ENCODE measurements around the gene RELL2. TPM values are rescaled to one million over a fixed set of nuclear protein-coding genes. Genes with fewer than 3 reads are reported as not detected.

RELL2 gene
- total RNA-seq, 2 donors from 2014 or later: 3.9 to 7.2 TPM

DNA sequence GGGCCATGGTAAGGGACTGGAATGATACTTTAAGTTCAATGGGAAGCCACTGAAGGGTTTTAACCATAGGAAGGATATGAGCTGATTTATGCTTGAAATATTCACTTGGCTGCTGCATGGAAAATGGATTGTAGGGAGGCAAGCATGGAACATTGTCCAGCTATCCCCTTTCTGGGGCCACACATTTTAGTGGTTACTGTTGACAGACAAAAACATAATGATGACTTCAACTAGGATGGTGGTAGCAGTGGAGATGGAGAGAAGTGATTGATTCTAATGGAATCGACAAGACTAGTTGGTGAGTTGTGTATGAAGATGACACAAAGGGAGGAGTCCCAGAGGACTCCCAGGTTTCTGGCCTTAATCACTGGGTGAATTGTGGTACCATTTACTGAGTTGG lies 20.6 kb downstream of the RELL2 start:
- WGBS: 94% methylated on average over 1 of the region's 1 CpG
- Histone ChIP-seq H3K9me3 (no peaks in the 10 kb centered on the region), H3K36me3 (no peaks in the 10 kb centered on the region), H3K27me3 (replicated peaks; ENCODE audit: insufficient read depth) (no peaks in the 10 kb centered on the region), H3K4me1 (replicated peaks) (no peaks in the 10 kb centered on the region), H3K4me3 (no peak overlapping the region), H3K27ac (no peak overlapping the region)
- TF ChIP-seq, protein P1, sequence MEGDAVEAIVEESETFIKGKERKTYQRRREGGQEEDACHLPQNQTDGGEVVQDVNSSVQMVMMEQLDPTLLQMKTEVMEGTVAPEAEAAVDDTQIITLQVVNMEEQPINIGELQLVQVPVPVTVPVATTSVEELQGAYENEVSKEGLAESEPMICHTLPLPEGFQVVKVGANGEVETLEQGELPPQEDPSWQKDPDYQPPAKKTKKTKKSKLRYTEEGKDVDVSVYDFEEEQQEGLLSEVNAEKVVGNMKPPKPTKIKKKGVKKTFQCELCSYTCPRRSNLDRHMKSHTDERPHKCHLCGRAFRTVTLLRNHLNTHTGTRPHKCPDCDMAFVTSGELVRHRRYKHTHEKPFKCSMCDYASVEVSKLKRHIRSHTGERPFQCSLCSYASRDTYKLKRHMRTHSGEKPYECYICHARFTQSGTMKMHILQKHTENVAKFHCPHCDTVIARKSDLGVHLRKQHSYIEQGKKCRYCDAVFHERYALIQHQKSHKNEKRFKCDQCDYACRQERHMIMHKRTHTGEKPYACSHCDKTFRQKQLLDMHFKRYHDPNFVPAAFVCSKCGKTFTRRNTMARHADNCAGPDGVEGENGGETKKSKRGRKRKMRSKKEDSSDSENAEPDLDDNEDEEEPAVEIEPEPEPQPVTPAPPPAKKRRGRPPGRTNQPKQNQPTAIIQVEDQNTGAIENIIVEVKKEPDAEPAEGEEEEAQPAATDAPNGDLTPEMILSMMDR (IDR thresholded peaks at IDR 0.05): no peak
- TF ChIP-seq POLR2A (IDR thresholded peaks at IDR 0.05): no peak
- TF ChIP-seq POLR2AphosphoS5 (IDR thresholded peaks at IDR 0.05): no peak
- intact Hi-C loops (cut with DNase I): no loop called here
- DNase-seq (ENCODE audit: low spot score): no peak

- TF ChIP-seq POLR2AphosphoS5 (IDR thresholded peaks at IDR 0.05) (no peak), POLR2A (IDR thresholded peaks at IDR 0.05) (no peak)
- TF ChIP-seq, protein P1 (IDR thresholded peaks at IDR 0.05): no peak
- no peak overlapping the region for H3K4me3 ChIP-seq
- intact Hi-C loops (cut with DNase I): no loop called here
- no peak for DNase-seq (ENCODE audit: low spot score)
- H3K4me1 ChIP-seq (replicated peaks): no peaks in the 10 kb centered on the region
- H3K9me3 ChIP-seq: no peaks in the 10 kb centered on the region
- 84% methylated on average over 8 of the region's 8 CpGs for WGBS
- H3K27me3 ChIP-seq (replicated peaks; ENCODE audit: insufficient read depth): no peaks in the 10 kb centered on the region
- no peaks in the 10 kb centered on the region for H3K36me3 ChIP-seq
- H3K27ac ChIP-seq: no peak overlapping the region
These were observed 21.2 kb downstream of the RELL2 start for GRCh38 chr5:141657937-141658545.

DNA sequence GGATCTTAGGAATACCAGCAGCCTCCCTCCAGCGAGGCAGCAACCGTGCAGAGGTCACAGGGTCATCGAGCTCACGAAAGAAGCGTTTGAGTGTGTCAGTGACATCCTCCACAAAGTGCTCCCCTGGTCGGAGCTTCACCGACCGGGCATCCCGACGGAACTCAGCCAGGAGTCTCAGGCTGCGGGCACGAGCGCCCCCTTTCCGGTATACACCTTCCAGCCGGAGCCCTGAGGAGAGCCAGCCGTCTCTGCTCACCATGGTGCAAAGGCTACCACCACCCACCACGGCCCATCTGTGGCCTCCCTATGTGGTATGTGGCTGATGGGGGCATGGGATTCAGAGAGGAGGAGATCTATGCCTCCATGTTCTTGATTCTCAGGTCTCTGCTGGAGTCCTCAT lies 25.2 kb downstream of the RELL2 start:
- Histone ChIP-seq H3K27ac (no peak overlapping the region), H3K4me3 (no peak overlapping the region), H3K4me1 (replicated peaks) (no peaks in the 10 kb centered on the region), H3K9me3 (no peaks in the 10 kb centered on the region), H3K27me3 (replicated peaks; ENCODE audit: insufficient read depth) (no peaks in the 10 kb centered on the region), H3K36me3 (no peaks in the 10 kb centered on the region)
- intact Hi-C loops (cut with DNase I): no loop called here
- no peak for DNase-seq (ENCODE audit: low spot score)
- 85% methylated on average over 17 of the region's 17 CpGs for WGBS
- TF ChIP-seq, protein P1 (IDR thresholded peaks at IDR 0.05): no peak
- TF ChIP-seq POLR2A (IDR thresholded peaks at IDR 0.05): no peak
- TF ChIP-seq POLR2AphosphoS5 (IDR thresholded peaks at IDR 0.05): no peak

GRCh38 chr5:141663506-141663905 lies 26.7 kb downstream of the RELL2 start:
- TF ChIP-seq, protein P1 (IDR thresholded peaks at IDR 0.05): no peak
- no peak for TF ChIP-seq POLR2AphosphoS5 (IDR thresholded peaks at IDR 0.05)
- no peak for TF ChIP-seq POLR2A (IDR thresholded peaks at IDR 0.05)
- no peaks in the 10 kb centered on the region for H3K36me3 ChIP-seq
- H3K4me3 ChIP-seq: no peak overlapping the region
- intact Hi-C loops (cut with DNase I): no loop called here
- DNase-seq (ENCODE audit: low spot score): no peak
- H3K27me3 ChIP-seq (replicated peaks; ENCODE audit: insufficient read depth): no peaks in the 10 kb centered on the region
- 90% methylated on average over 8 of the region's 8 CpGs for WGBS
- no peak overlapping the region for H3K27ac ChIP-seq
- no peaks in the 10 kb centered on the region for H3K9me3 ChIP-seq
- H3K4me1 ChIP-seq (replicated peaks): no peaks in the 10 kb centered on the region

- DNase-seq (ENCODE audit: low spot score): peak; percentile 73
These were observed 28.1 kb downstream of the RELL2 start for GRCh38 chr5:141664733-141665461.

More at GRCh38 chr5:141664733-141665461, 28.1 kb downstream of the RELL2 start:
- Histone ChIP-seq H3K27me3 (replicated peaks; ENCODE audit: insufficient read depth) (no peaks in the 10 kb centered on the region), H3K9me3 (no peaks in the 10 kb centered on the region), H3K36me3 (no peaks in the 10 kb centered on the region), H3K27ac (no peak overlapping the region), H3K4me3 (no peak overlapping the region), H3K4me1 (replicated peaks) (no peaks in the 10 kb centered on the region)
- TF ChIP-seq POLR2A (IDR thresholded peaks at IDR 0.05) (no peak), POLR2AphosphoS5 (IDR thresholded peaks at IDR 0.05) (peak; percentile 59)
- TF ChIP-seq, protein P1 (IDR thresholded peaks at IDR 0.05): peak; percentile 72 to 86 (median 74)
- WGBS: 46% methylated on average over 10 of the region's 13 CpGs
- intact Hi-C loops (cut with DNase I): no loop called here

All from prostate gland (tissue), 2 donors.